DND-41 (cell line): Measurements from ENCODE around the gene ADAMTS16.

ENCODE experiments used
- ATAC-seq: fragments of 200-7000 bp; cut with Tn5 transposase; 3 replicates; pipeline ENCODE4 v1.9.1; 2021; ENCODE audit warnings: low read depth; ENCODE audit not compliant: insufficient read depth
- DNase-seq: peaks from one replicate; pipeline ENCODE4 v3.0.0-alpha.2; 2020
- H2AFZ ChIP-seq: 2 replicates; pipeline ENCODE4 v1.6.0; 2012; ENCODE audit warnings: low read depth, low read length
- H3K27ac ChIP-seq: 2 replicates; pipeline ENCODE4 v1.5.1; 2012; ENCODE audit warnings: low read length, inconsistent platforms
- H3K27me3 ChIP-seq: fragments of 200-600 bp; sonication (generic); 2 replicates; pipeline ENCODE4 v1.6.0; 2012; ENCODE audit warnings: low read length, mild to moderate bottlenecking, inconsistent platforms; ENCODE audit not compliant: insufficient read depth, poor library complexity
- H3K36me3 ChIP-seq: 2 replicates; pipeline ENCODE4 v1.5.1; 2012; ENCODE audit warnings: low read length, inconsistent platforms; ENCODE audit not compliant: insufficient read depth
- H3K4me1 ChIP-seq: 2 replicates; pipeline ENCODE4 v1.5.1; 2012; ENCODE audit warnings: mild to moderate bottlenecking, low read length; ENCODE audit not compliant: insufficient read depth
- H3K4me2 ChIP-seq: 2 replicates; pipeline ENCODE4 v1.6.0; 2012; ENCODE audit warnings: mild to moderate bottlenecking, moderate library complexity, low read length, inconsistent platforms; ENCODE audit not compliant: insufficient read depth
- H3K4me3 ChIP-seq, 2 experiments: fragments of 200-600 bp in 1 of 2; shearing (Covaris generic) in 1 of 2; 2 replicates each; pipeline ENCODE4 v1.5.1; 2012 to 2016; ENCODE audit warnings: inconsistent platforms in 2 of 2, low read length in 2 of 2, mild to moderate bottlenecking in 2 of 2, low read depth in 1 of 2, moderate library complexity in 1 of 2
- H3K79me2 ChIP-seq: 2 replicates; pipeline ENCODE4 v1.6.0; 2012; ENCODE audit warnings: low read length, inconsistent platforms; ENCODE audit not compliant: insufficient read depth
- H3K9ac ChIP-seq: 2 replicates; pipeline ENCODE4 v1.6.0; 2012; ENCODE audit warnings: low read depth, mild to moderate bottlenecking, inconsistent platforms, low read length, moderate library complexity
- H3K9me3 ChIP-seq: 2 replicates; pipeline ENCODE4 v1.5.1; 2012; ENCODE audit warnings: low read length, moderate library complexity, mild to moderate bottlenecking, inconsistent platforms; ENCODE audit not compliant: insufficient read depth, severe bottlenecking
- H4K20me1 ChIP-seq: 2 replicates; pipeline ENCODE4 v1.6.0; 2012; ENCODE audit warnings: low read length; ENCODE audit not compliant: insufficient read depth
- EZH2 ChIP-seq: IDR thresholded peaks from 3 replicates; pipeline ENCODE4 v1.6.1; 2012; ENCODE audit warnings: borderline replicate concordance, low read depth, mild to moderate bottlenecking, moderate library complexity, low read length, inconsistent platforms; ENCODE audit not compliant: severe bottlenecking
- TF ChIP-seq, protein P1 (sequence below): IDR thresholded peaks from 2 replicates; pipeline ENCODE4 v1.5.1; 2012; ENCODE audit warnings: borderline replicate concordance, low read length, moderate library complexity, mild to moderate bottlenecking; ENCODE audit not compliant: poor library complexity, severe bottlenecking; ENCODE audit errors: extremely low read depth

ADAMTS16 gene

DNA sequence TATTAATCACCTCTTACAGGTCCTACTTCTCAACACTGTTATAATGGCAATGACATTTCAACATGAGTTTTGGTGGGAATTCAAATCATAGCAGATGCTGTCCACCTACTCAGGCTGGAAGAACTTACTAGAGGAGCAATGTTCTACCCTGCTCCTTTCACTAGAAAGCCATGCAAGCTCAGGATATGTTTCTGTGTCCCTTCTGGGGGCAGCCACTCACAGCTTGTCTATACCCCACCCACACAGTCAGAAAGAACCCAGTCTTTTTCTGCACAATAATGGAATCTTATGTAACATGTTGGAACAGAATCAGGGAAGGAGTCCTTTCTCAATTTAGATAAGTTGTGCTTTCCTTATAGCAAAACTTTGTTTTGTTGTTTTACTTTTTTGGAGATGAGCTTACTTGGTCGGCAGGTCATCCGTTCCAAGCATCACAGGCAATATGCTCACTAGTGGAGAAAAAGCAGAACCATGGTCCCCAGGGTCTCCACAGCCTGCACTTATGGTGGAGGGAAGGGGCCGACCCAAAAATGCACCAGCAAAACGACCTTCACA, 229.0 kb downstream of the ADAMTS16 start:
- no peaks in the 10 kb centered on the region; the same call in 1 of the 2 replicates for H4K20me1 ChIP-seq
- no peak overlapping the region for H2AFZ ChIP-seq
- no peak for ATAC-seq
- H3K79me2 ChIP-seq, result no peaks in the 10 kb centered on the region
- H3K27me3 ChIP-seq, result no peaks in the 10 kb centered on the region
- H3K36me3 ChIP-seq, result no peaks in the 10 kb centered on the region
- no peak overlapping the region for H3K4me2 ChIP-seq
- no peaks in the 10 kb centered on the region for H3K9me3 ChIP-seq
- no peak overlapping the region for H3K27ac ChIP-seq
- no peak for TF ChIP-seq EZH2
- TF ChIP-seq, protein P1, sequence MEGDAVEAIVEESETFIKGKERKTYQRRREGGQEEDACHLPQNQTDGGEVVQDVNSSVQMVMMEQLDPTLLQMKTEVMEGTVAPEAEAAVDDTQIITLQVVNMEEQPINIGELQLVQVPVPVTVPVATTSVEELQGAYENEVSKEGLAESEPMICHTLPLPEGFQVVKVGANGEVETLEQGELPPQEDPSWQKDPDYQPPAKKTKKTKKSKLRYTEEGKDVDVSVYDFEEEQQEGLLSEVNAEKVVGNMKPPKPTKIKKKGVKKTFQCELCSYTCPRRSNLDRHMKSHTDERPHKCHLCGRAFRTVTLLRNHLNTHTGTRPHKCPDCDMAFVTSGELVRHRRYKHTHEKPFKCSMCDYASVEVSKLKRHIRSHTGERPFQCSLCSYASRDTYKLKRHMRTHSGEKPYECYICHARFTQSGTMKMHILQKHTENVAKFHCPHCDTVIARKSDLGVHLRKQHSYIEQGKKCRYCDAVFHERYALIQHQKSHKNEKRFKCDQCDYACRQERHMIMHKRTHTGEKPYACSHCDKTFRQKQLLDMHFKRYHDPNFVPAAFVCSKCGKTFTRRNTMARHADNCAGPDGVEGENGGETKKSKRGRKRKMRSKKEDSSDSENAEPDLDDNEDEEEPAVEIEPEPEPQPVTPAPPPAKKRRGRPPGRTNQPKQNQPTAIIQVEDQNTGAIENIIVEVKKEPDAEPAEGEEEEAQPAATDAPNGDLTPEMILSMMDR, result no peak
- DNase-seq, result no peak
- no peaks in the 10 kb centered on the region for H3K4me1 ChIP-seq
- H3K4me3 ChIP-seq, result no peak overlapping the region
- H3K9ac ChIP-seq, result no peak overlapping the region
